Stimulated activated CD8-positive, alpha-beta memory T cell treated with anti-CD3 and anti-CD28 coated beads, Interleukin-4, amount 100 ng/mL, for 48 hours (primary cell): ENCODE measurements around the gene PLEKHM1.
A peak's percentile ranks its signal among the peaks of the same experiment; 100 is the strongest.
"Not testable (repeated sequence)": the region's sequence is repeated elsewhere in the genome, so short reads cannot be mapped to it uniquely, and the experiment has no call there.

ENCODE experiments used
- DNase-seq: peaks from one replicate; pipeline ENCODE4 v3.0.0-alpha.2; 2020

The PLEKHM1 gene

DNA sequence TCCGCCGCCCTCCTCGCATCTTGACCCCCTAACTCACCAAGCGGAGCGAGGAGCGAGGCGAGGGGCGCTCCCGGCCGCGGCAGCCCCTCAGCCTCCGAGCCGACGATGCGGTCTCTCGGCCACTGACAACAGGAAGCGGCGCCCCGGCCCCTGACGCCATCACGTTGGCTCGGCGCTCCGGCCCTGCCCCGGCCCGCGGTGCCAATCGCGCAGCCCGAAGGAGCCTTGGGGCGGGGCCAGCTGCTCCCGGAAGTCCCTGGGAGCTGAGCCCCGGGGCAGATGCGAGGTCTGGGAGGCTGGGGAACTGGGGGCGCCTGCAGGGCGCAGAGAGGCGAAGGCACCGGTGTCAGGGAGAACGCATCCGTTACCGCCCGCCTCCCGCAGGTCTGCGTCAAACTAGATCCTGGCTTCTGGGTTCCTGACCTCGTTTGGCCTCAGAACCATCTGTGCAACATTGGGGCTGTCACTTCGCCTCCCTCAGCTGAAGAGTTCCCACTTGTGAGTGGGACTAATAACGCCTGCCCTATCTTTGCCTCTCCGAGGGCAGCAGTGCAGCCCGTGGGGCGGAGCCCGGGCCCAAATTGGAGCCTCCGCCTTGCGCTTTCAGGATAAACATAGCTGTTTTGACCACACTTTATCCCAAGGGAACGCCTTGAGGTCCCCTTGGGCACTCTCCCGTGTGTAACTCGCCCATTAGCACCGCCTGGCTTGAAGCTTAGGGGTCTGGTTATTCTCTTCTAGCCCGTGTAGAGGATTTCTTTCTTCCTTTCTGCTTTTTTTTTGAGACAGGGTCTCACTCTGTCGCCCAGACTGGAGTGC, at the start of gene PLEKHM1:
Gene PLEKHM1 (minus strand): TSS at position 107 of the 819 bp plus-strand sequence. CDS start 8,237 bp downstream, outside the sequence.
- peak; percentile 89 for DNase-seq

DNA sequence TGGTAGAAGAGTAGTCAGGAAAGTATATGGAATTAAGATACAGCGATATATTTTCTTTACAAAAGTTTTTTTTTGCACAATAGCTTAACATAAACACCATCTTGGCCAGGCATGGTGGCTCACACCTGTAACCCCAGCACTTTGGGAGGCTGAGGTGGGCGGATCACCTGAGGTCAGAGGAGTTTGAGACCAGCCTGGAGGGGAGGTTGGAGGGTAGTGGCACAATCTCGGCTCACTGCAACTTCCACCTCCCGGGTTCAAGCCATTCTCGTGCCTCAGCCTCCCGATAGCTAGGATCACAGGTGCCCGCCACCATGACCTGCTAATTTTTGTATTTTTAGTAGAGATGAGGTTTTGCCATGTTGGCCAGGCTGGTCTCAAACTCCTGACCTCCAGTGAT, 47.6 kb upstream of the PLEKHM1 start:
- DNase-seq = not testable (repeated sequence)

DNA sequence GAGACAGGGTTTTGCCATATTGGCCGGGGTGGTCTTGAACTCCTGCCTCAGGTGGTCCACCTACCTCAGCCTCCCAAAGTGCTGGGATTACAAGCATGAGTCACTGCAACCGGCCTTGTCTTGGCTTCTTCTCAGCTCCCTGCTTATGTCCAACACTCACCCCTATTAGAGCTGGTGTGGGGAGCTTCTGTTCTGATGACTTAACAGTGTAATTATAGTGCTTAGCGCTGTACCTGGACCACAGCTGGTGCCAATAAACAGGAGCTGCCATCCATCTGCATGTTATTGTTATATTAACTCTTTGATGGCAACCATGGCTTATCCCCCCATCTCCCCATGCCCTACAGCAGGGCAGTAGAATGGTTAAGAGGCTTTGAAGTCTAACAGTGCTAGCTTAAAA, 15.6 kb upstream of the PLEKHM1 start:
- not testable (repeated sequence) for DNase-seq

DNA sequence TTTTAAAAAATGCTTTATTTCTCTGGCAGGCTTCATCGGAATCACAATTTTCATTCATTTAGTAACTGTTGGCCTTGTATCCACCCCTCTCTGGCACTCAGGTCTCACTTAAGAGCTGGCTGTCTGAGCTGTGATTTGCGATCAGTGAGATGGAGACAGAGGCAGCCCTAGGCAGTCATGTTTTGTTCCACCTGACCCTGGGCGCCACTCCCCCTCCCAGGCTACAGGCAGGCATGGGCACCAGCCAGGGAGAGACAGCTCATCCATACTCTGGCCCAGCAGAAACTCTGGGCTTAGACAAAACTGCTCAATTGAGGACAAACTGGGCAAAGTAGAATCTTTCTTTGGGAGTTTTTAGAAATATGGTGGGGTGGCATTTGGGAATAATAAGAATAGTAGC, 14.7 kb upstream of the PLEKHM1 start:
- DNase-seq = not testable (repeated sequence)

DNA sequence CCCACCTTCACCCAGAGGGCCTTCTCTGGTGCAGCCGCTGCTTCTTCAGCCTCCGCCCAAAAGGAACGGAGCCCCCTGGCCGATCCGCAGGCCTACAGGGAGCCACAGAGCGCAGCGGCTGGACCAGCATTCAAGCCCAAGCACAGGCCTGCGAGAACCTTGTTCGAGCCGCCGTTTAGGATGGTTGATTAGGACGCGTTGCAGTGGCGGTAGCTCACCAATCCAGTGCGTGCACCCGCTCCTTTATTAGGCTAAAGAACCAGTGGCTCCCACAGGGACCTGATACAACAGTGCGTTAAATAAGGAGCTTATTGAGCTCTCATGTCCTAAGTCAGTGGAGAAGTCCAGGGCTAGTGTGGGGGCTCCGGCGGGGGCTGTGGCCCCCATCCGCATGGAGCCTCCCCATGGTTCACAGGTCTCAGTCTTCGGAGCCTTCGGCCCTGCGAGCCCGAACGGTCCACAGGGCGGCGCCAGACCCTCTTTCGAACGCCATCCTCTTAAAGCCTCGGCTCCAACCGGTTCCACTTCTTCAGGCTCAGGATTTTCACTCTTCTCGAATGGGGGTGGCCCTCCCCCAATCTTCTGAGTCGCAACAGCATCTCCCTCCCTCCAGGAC, 10.7 kb upstream of the PLEKHM1 start:
- peak; percentile 31 for DNase-seq

DNA sequence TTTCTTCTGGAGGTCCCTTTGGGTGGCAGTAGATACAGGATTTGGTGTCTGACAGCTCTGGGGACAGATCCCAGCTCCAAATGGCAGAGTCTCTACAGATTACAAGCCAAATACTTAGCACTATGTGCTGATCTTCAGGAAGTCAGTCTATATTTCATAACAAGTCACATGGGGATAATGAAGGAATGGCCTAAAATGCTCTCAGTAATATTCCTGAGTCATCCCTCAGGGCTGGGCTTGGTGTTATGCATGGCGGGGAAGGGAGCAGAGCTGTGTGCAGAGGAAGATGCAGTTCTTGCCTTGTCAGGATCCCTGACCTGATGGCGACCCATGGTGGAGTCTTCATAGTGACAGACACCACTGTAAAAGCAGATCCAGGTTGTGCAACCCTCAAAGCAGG, 10.0 kb upstream of the PLEKHM1 start:
- not testable (repeated sequence) for DNase-seq

DNA sequence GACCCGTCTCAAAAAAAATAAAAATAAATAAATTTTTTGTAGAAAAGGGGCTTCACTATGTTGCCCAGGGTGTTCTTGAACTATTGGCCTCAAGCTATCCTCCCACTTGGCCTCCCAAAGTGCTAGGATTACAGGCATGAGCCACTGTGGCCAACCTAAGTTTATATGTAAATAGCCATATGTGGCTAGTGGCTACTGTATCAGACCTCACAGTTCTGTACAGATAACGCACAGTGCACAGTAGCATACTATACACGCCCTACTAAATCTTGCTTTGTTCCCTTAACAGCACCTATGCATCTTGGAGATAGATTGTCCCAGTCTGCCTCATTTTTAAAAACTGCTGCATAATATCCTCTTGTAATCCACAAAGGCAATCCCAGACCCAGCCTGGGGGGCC, 8.7 kb upstream of the PLEKHM1 start:
- DNase-seq = not testable (repeated sequence)

DNA sequence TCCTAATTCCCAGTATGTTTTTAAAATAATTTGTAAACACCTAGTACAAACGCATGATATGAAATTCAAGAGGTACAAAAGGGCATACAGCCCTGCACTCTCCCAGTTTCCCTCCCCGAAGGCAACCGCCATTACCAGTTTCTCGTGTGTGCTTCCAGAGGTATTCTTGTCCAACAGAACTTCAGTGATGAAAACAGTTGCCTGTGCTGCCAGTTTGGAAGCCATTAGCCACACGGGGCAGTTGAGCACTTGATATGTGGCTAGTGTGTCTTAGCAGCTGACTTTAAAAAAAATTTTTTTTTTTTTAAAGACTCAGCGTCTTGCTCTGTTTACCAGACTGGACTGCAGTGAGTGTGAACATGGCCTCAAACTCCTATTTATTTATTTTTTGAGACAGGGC, 7.9 kb upstream of the PLEKHM1 start:
- not testable (repeated sequence) for DNase-seq

DNA sequence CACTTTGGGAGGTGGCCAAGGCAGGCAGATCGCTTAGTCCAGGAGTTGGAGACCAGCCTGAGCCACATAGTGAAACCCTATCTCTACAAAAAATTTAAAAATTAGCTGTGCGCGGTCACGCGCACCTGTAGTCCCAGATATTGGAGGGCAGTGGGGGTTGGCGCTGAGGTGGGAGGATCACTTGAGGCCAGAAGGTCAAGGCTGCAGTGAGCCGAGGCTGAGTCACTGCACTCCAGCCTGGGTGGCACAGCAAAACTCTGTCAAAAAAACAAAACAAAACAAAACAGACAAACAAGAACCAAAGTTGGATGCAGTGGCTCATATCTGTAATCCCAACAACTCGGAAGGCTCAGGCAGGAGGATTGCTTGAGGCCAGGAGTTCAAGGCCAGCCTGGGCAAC, 6.9 kb upstream of the PLEKHM1 start:
- not testable (repeated sequence) for DNase-seq

DNA sequence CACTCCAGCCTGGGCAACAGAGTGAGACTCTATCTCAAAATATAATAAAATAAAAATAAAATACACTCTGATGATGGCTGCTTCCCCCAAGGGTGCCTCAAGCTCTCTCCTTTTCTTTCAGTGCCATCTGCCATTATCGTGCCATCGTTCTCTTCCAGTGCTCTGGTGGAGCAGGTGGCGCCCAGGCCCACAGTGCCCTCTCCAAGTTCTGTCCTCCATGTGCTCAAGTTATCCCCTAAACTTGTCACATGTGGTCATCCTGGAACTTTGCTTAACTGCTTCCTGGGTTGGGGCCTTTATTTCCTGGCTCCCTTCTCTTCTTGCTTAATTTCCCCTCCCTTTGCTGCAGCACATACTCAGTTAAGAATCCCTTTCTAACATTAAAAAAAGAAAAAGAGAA, 6.0 kb upstream of the PLEKHM1 start:
- DNase-seq = not testable (repeated sequence)

DNA sequence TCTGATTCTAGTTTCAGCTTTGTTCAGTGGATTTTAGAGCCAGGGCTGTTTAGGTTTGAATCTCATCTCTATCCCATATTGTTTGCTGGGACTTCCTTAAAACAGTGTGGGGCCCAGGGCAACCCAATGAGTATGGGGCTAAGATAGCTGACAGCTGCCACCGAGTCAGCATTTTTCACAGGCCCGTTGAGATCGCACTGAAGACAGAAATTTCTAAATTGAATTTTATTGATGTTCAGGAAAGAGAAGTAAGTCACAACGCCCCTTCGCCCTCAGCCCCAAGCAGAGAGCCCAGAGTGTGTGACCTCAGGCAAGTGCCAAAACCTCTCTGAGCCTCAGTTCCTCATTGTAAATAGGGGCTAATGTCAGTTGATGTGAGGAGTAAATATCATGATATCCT, 4.0 kb upstream of the PLEKHM1 start:
- not testable (repeated sequence) for DNase-seq

DNA sequence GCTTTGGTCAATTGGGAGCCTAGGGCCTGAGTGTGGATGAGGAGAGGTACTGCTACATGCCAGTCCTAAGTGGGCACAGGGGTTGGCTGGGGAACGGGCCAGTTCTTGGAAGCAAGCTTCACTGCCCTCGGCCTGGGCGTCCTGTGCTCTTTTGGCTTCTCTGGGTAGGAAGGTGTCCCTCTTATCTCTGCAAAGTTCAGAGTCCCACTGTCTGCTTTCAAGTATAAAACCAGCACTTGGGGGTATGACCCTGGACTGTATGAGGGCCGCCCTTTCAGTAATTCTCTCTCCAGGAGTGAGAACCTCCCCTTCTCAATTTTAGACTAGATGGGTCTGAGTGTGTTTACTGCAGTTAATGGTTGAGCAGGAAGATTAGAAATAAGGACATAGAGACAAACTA, 1.6 kb upstream of the PLEKHM1 start:
- DNase-seq = not testable (repeated sequence)

DNA sequence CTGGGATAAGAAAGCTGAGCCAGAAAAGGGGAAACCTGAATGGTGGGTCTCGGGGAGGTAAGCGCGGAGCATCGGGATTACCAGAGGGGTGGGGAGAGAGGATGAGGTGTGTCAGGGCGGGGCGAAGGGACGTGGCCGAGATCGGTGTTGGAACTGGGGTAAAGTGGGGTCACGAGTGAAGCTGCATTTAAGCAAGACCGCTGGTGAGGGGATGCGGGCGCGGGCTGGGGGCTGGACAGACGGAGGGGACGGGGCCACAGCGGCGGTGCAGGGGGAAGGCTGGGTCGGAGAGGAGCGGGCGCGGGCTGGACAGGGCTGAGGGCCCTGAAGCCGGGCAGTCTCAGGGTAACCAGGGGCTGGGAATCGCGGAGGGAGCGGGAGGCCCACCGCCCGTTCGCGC, 323 bp downstream of the PLEKHM1 start:
- peak; percentile 41 for DNase-seq

DNA sequence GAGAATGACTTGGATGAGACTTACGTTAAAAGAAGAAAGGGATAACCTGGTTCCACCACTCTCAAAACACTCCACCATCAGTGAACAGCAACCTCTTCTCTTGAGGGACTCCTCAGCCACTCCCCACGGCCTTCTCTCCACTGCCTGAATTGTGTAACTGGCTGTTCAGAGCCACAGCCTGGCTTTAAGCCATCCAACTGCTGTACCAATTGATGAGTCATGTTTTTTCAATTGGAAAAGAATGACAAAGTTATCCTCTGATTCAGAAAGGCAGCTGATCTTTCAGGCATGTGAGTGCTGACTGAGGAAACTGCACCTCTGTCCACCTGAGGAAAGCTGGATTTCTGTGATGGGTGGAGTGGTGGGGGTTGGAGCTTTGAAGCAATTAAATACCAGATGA, 2.8 kb downstream of the PLEKHM1 start:
- not testable (repeated sequence) for DNase-seq

DNA sequence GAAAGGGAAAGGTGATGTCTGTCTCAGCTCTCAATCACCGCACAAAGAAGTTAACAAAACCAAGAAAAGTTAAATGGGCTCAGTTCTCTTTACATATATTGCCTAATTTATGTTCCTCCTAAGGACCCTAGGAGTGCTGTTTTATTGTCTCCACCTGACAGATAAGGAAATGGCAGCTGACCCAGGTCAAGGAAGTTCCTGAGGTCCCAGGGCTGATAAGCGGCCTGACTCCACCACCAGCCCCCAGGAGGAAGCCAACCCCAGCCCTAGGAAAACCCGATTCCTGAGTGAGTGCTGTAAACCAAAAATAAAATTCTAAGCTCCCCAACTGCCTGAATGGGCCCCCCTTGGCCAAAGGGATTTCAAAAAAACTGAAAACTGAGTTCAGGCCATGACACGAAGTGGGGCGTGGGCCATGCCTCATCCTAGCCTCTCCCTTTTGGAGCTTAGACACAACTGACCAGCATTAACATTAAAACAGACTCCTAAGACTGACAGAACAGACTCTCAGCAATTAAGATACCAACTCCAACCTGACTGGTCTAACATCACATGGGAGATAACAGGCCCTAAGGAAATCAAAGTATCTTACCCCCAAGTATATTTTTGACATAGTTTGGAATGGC, 6.8 kb downstream of the PLEKHM1 start:
- DNase-seq = not testable (repeated sequence)

DNA sequence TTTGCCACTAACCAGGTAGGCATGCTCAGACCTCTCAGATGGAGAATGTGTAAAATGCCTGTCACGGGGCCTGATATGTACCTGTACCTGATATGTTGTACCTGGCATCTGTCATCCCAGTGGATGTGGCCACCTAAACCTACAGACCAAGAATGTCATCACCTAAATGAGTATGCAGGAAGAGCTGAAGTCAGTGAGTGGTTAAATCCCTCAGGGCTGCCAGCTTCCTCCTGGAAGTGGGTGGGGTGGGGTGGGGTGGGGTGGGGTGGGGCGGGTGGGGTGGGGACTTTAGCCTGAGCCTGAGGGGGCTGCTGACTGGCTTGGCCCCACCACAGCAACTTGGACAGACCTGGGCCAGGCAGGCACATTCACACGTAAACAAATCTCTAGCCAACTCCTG, 7.3 kb downstream of the PLEKHM1 start:
- DNase-seq = not testable (repeated sequence)

DNA sequence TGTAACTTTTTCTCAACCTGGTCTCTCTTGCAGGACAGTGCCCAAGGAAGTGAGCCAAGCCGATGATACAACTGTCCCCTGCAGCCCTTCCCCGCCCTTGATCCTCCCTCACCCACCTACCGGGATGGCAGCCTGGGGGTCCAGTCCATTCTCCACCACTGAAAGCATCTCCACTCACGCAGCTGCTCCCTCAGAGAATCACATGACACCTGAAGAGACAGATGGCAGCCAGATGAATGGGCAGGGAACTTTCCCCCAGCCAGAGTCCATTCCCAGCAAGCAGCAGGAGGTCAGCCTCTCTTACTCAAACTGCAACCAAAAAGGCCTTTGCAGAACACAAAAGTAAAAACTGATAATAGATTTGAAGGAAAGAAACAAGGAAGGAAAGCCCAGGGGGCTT, 8.2 kb downstream of the PLEKHM1 start:
- DNase-seq = not testable (repeated sequence)

DNA sequence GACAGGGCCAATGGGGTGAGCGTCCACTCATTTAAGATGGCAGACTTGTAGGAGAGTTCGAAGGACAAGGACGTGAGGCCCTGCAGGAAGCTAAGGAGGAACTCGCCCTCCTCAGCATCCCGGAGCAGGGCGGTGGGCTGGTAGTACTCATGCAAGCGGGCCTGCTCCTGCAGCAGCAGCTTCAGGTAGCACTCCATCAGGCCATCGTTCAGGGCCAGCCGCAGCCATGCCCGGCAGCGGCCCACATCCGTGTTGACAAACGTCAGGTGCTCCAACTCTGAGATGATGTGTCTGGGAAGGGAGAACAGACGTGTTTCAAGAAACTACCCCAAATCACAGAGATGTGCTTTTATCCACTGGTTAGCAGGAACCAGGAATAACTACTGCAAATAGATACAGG, 15.1 kb downstream of the PLEKHM1 start:
- DNase-seq = not testable (repeated sequence)

DNA sequence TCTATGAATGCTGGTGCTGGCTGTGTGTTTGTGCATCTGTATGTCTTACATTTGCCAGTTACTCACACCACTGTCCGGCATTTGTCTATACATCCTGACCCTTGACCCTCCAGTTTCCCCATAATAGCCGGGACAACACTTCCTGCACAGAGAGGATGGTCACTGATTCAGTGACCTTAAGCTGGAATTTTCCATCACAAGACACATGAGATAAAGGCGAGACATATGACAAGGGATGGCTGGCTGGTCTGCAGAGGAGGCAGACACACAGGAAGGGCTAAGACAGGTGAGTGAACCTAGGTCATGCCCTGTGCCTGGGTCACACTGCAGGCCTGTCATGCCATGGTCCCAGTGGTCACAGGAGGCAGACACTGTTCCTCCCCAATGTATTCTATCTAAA, 18.3 kb downstream of the PLEKHM1 start:
- DNase-seq = not testable (repeated sequence)

DNA sequence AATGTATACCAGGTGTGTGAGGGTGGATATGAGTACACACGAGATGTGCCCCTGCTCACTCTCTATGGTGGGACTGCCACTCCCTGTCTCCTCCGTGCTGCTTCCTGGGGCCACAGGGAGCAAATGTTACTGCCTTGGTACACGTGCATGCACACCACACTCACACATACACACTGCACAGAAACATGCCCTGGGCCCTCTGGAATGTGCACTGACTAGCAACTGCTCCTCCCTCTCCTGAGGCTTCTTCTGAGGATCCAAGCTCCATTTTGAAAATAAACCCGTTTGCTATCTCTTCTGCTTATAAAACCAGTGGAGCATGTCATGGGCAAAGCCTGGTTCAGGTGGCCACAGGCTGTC, 21.3 kb downstream of the PLEKHM1 start:
- DNase-seq = not testable (repeated sequence)

DNA sequence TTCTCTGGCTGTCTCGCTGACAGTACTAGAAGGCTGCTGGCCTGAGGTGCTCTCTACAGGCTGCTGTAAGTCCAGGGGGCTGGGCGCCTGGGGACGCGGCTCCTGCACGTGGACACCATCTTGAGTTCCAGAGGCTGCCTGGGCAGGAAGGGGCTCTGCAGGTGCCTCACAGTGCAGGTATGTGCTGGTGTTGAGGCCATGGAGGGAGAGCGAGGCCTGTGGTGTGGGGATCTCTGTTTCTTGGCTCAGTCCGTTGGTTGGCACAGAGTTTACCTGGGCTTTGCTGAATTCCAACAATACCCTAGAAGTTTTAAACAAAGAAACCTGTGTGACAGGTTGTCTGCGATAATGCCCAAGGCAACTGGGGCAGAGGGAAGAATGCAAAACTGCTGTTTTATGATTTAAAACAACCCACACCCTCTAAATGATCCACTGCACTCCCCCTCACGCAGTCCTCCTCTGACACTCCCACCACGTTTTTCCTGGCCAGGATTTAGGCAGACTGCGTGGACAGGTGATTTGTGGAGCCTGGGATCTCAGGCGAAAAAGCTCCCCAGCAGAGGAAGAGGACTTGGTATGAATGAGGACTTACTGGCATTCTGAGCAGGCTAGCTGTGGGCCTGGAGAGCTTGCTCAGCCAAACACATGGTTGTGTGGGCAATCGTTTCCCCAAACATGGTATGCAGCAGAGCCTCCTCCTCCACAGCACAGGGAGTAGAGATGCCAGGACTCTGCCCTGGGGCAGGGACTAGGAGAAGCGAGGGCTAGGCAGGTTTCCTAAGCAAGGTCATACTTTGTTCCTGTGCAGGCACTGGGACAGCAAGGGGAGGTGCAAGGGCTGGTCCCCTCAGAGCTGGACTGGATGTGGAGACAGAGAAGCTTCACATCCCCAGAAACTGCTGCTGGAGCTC, 22.0 kb downstream of the PLEKHM1 start:
- not testable (repeated sequence) for DNase-seq

DNA sequence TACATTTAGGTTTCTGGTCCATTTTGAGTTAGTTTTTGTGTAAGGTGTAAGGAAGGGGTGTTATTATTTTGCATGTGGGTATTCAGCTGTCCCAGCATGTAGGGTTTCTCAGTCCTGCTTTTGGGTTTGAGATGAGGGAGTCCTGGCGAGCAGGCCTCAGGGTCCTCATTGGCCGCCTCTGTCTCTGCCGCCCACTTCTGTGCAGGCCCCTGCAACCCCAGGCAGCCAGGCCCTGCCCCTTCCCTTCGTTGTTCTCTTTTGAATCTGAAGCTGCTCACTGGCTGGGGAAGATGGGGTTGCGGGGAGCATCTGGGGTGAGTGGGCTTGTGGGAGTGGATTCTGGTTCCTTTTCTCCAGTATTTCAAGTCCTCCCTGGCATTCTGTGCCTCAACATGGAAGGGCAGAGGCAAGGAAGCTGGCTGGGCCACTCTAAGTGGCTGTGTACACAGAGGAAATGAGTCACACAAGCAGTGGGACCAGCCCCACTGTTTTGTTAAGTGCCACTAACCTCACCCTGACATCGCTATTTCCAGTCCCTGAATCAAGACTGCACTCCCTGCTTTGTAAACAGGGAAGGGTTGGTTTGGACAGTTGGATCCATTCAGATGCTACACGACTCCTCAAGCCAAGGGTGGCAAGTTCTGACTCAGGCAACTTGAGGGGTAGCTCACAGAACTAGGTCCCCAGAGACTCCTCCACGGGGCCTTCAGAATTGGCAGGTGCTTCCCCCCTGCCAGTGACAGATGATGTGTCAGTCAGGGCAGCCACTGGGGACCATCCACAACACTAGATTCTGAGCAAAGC, 28.8 kb downstream of the PLEKHM1 start:
- peak; percentile 52 for DNase-seq
